SK-N-SH (cell line): ENCODE data around the gene EN2.

ENCODE experiments used
- CTCF ChIP-seq: fragments of 200-600 bp; sonication (generic); IDR thresholded peaks from 2 replicates; pipeline ENCODE4 v1.6.1; 2017; ENCODE audit warnings: antibody characterized with exemption, mild to moderate bottlenecking, moderate library complexity
- FOXJ3 ChIP-seq: sonication (generic); formaldehyde crosslinking; IDR thresholded peaks from 2 replicates; pipeline ENCODE4 v1.5.1; 2020; ENCODE audit warnings: mild to moderate bottlenecking, missing genetic modification reagents
- MEF2A ChIP-seq: IDR thresholded peaks from 2 replicates; pipeline ENCODE4 v1.4.0; 2012; ENCODE audit warnings: low read depth, borderline replicate concordance
- RAD21 ChIP-seq: IDR thresholded peaks from 2 replicates; pipeline ENCODE4 v1.6.1; 2012; ENCODE audit warnings: mild to moderate bottlenecking, low read length
- RCOR1 ChIP-seq: fragments of 150-350 bp; IDR thresholded peaks from 2 replicates; pipeline ENCODE4 v1.6.1; 2017; ENCODE audit warnings: antibody characterized with exemption, low read length
- REST ChIP-seq: IDR thresholded peaks from 2 replicates; pipeline ENCODE4 v1.6.1; 2012; ENCODE audit warnings: mild to moderate bottlenecking, low read depth, low read length, moderate library complexity
- RXRA ChIP-seq: IDR thresholded peaks from 2 replicates; pipeline ENCODE4 v1.4.0; 2012; ENCODE audit warnings: low read depth, mild to moderate bottlenecking, borderline replicate concordance
- TAF1 ChIP-seq: IDR thresholded peaks from 2 replicates; pipeline ENCODE4 v1.6.1; 2012; ENCODE audit warnings: low read depth, mild to moderate bottlenecking, low read length, moderate library complexity, borderline replicate concordance
- TCF12 ChIP-seq: IDR thresholded peaks from 2 replicates; pipeline ENCODE4 v1.4.0; 2012
- YY1 ChIP-seq: IDR thresholded peaks from 2 replicates; pipeline ENCODE4 v1.4.0; 2012; ENCODE audit warnings: low read depth, mild to moderate bottlenecking

- TF ChIP-seq REST (no peak), CTCF (no peak), FOXJ3 (CRISPR knock-in tag) (no peak), TAF1 (no peak), TCF12 (no peak), MEF2A (no peak), RCOR1 (no peak), RAD21 (no peak), YY1 (no peak), RXRA (no peak)
Measured at GRCh38 chr7:155491812-155492211, 33.9 kb downstream of the EN2 start.
